NCI-H1930 (cell line): ENCODE results near the gene NLRC4.
"Not testable (repeated sequence)": the region's sequence is repeated elsewhere in the genome, so short reads cannot be mapped to it uniquely, and the experiment has no call there.

Experiments
- DNase-seq, 2 experiments: peaks; one replicate each; lab custom pipeline; 2025; lab: John Stamatoyannopoulos, UW

The NLRC4 gene

GRCh38 chr2:32242331-32242730, 22.4 kb downstream of the NLRC4 start:
- no peak for DNase-seq

DNA sequence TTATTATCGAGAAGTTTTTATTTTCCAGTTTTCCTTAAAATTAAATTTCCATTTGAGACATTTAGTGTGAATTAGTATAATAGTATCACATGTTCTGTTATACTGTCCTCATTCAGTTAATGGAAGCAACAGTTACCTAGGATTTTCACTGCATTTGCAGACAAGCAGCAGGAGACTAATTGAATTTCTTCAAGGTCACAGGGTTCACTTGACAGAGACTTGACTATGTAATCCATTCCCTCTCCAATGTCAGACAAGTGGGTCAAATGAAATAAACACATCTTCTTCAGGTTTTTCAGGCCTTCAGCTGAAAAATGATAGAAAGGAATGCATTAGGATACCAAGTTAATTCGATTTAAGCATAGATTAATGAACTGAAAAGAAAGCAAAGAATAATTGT, 26.7 kb downstream of the NLRC4 start:
- DNase-seq: no peak

DNA sequence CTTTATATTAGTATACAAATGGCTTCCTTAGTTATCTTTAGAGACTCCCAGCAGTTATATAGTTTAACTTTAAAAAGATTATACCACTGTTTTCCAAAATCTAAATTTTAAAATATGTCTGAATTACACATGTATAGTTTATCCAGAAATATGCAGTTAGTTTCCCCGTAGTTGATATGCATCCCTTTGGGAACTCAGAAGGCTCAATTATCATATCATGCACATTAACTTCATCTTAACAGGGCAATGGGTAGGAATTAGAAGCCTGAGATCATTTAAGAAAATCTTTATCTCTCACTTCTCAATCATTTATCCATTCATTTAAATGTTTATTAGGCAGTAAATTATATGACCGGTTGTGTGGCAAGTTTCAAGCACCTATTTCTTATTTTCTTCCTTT, 27.2 kb downstream of the NLRC4 start:
- DNase-seq: no peak

GRCh38 chr2:32235315-32235714, 29.4 kb downstream of the NLRC4 start:
- DNase-seq: no peak

- no peak for DNase-seq
These were observed 32.7 kb downstream of the NLRC4 start for GRCh38 chr2:32231959-32232358.

GRCh38 chr2:32229635-32230034, 35.1 kb downstream of the NLRC4 start:
- DNase-seq: no peak

GRCh38 chr2:32228181-32228580, 36.5 kb downstream of the NLRC4 start:
- no peak for DNase-seq

- no peak for DNase-seq
These were observed 37.2 kb downstream of the NLRC4 start for GRCh38 chr2:32227492-32227891.

DNA sequence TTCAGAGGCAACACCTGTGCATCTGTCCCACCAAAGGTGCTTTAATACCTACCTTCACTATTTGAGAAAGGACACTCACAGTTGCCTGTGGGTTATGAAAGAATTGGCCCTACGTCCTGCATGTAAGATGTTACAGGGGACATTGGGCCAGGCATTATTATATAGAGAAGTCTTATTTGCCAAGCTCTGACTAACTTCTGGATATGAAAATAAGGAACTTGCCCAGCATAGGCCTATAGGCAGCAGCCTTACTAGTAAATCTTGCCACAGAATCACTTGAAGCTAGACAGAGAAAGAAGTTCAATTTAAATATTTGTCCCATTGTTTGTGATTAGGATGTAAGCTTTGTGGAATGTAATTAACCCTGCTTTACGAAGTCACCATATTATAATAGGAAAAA, 41.7 kb downstream of the NLRC4 start:
- no peak for DNase-seq

GRCh38 chr2:32220445-32220844, 44.2 kb downstream of the NLRC4 start:
- no peak for DNase-seq

GRCh38 chr2:32212295-32212694, 52.4 kb downstream of the NLRC4 start:
- DNase-seq: no peak

DNA sequence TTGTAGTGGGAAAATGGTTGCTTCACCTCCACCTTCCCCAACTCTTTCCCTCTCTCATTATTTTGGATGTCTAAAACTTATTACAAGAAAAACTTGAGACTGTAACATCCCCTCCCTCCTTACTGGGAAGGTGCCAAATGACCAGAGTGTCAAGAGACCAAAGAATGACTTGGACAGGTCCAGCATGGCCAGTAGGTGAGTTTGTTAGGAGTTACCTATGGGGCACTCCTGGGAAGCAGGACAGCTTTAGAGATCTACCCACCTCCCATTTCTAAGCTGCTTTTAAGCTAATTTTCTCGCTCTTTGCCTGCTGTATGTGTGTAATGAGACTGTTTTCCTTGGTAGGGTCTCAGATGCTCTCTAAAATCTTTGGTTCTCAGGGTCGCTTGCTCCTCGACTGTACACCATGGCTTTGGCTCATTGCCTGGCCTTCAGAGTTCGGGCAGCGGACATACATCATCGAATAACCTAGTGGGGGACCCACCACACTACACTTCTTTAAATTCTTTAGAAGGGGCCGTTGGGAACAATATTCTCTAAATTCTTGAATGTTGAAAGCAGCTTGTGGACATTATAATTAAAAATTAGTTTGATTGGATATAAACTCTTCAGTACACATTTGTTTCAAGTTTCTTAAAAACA, 53.8 kb downstream of the NLRC4 start:
- DNase-seq: no peak

DNA sequence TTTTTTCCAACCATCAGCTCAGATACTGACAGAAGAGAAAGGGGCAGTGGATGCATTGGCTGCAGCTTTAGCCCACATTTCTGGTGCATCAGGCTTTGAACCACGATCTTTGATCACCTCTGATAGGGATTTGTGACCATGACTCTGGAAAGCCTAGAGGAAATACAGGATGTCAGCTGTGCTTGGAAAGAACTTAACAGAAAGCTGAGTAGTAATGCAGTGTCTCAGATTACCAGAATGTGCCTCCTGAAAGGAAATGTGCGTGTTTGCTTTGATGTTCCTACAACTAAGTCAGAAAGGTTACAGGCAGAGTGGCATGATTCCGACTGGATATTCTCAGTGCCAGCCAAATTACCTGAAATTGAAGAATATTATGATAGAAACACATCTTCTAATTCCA, 61.3 kb downstream of the NLRC4 start:
- not testable (repeated sequence) for DNase-seq

DNA sequence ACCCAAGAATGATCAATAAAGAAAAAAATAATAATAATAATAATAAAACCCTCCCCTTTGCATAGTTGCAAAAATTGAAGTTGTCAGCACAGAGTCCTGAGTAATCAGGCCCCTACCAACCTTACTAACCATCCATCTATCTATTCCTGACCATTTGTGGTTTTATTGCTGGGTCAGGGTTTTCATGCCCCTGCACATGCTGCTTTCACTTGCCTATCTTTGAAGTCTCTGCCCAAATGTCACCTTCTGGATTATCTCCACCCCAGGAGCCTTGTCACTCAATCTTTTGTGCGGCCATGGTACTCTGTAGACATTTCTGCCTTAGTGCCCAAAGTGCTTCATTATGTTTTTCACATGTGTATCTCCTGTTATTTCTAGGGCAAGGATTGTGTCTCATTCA, 63.9 kb downstream of the NLRC4 start:
- no peak for DNase-seq

- no peak for DNase-seq
These were observed 72.3 kb downstream of the NLRC4 start for GRCh38 chr2:32192418-32192817.

GRCh38 chr2:32189011-32189410, 75.7 kb downstream of the NLRC4 start:
- DNase-seq: no peak

GRCh38 chr2:32182667-32183066, 82.0 kb downstream of the NLRC4 start:
- DNase-seq: no peak
